NCI-H345 (cell line): Measurements from ENCODE around the gene NUMA1.

Experiments used
- DNase-seq: peaks from one replicate; lab custom pipeline; 2025; lab: John Stamatoyannopoulos, UW

The NUMA1 gene

DNA sequence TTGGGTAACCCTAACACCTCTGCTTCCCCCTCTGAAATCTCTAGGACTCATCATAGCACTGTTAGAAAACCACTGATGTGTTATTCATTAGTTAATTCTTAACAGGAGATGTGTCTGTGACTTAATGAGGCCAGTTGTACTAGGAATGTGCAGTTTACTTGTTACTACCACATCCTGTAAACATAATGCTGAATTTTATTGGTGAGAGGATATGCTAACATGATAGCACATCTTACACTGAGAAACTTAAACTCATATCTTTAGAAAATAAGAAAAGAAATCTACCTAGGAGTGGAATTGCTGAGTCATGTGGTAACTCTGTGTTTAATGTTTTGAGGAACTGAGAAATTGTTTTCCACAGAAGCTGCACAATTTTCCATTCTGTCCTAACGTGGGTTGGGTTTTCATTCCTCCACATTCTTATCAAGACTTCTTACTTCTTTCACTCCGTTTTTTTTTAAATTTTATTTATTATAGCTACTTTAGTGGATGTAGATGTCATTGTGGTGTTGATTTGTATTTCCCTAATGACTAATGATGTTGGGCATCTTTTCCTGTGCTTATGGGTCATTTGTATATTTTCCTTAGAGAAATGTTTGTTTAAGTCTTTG is 117.8 kb downstream of the NUMA1 start:
- DNase-seq, result no peak

DNA sequence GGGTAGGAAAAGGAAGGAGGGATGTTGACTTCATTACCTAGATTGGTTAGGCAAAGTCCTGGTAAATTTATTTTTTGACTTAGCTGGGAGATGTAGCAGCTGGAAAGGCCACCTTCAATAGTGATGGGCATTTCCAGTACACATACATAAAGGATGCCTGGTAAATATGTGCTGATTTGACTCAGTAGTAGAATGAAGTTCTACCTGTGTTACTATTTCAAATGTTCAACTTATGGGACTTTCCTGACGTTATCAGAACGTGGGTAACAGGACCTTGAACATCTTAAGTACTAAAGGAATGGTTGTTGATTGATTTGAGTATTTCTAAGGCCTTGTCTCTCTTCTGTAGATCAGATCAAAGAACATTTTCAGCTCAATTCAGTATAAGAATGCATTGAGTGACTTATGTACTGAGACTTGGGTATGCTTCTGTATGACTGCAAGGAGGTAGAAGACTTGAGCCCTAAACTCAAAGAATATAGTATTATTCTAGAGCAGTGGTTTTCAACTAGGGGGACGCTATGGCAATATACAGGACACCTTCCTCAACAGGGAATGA is 124.4 kb downstream of the NUMA1 start:
- DNase-seq, result no peak
